Activated B cell treated with CpG ODN at 0.5 μM for 24 hours (primary cell): ENCODE data around the gene SYNPO2. TPM values are rescaled to one million over a fixed set of nuclear protein-coding genes. Genes with fewer than 3 reads are reported as not detected.
A peak's percentile ranks its signal among the peaks of the same experiment; 100 is the strongest.

ENCODE experiments used
- ATAC-seq: fragments of 200-7000 bp; cut with Tn5 transposase; one replicate; pipeline ENCODE4 v1.10.0; 2021; ENCODE audit warnings: low read depth, mild to moderate bottlenecking, moderate library complexity
- CTCF ChIA-PET: fragments of 350-600 bp; sonication (Branson Sonifier 250); formaldehyde crosslinking; loops from one replicate; lab custom pipeline; 2021; ENCODE audit warnings: antibody characterized with exemption; lab: Charles Lee
- POLR2A ChIA-PET: fragments of 350-600 bp; sonication (Branson Sonifier 250); formaldehyde crosslinking; loops from one replicate; lab custom pipeline; 2021; ENCODE audit warnings: antibody characterized with exemption; lab: Charles Lee
- DNase-seq: peaks from one replicate; pipeline ENCODE4 v3.0.0; 2022
- H3K27ac Mint-ChIP-seq: one replicate; pipeline ENCODE4 v1.8.0; 2020; ENCODE audit warnings: mixed read lengths
- H3K27me3 Mint-ChIP-seq: one replicate; pipeline ENCODE4 v1.8.0; 2021; ENCODE audit warnings: mixed read lengths
- H3K36me3 Mint-ChIP-seq: one replicate; pipeline ENCODE4 v1.8.0; 2021; ENCODE audit warnings: low read depth, mixed read lengths
- H3K4me1 Mint-ChIP-seq: one replicate; pipeline ENCODE4 v1.8.0; 2021; ENCODE audit warnings: mixed read lengths
- H3K4me3 Mint-ChIP-seq: one replicate; pipeline ENCODE4 v1.8.0; 2020; ENCODE audit warnings: mild to moderate bottlenecking, mixed read lengths
- H3K9me3 Mint-ChIP-seq: one replicate; pipeline ENCODE4 v1.8.0; 2020; ENCODE audit warnings: mixed read lengths
- intact Hi-C: fragments of 100-400 bp; cut with micrococcal nuclease; formaldehyde crosslinking; loops from one replicate; pipeline ENCODE4 v1.15.1; 2024
- total RNA-seq: library from RNA; stranded (reverse); gene quantifications from 2 replicates; pipeline ENCODE4 v1.2.3, GENCODE V29; 2022
- TF ChIP-seq, protein P1 (sequence below): fragments of 200-600 bp; IDR thresholded peaks from one replicate; pipeline ENCODE4 v1.8.0; 2022; ENCODE audit warnings: antibody characterized with exemption, mild to moderate bottlenecking

SYNPO2 gene
- total RNA-seq, 1 donor from 2014 or later = 0.18 TPM

DNA sequence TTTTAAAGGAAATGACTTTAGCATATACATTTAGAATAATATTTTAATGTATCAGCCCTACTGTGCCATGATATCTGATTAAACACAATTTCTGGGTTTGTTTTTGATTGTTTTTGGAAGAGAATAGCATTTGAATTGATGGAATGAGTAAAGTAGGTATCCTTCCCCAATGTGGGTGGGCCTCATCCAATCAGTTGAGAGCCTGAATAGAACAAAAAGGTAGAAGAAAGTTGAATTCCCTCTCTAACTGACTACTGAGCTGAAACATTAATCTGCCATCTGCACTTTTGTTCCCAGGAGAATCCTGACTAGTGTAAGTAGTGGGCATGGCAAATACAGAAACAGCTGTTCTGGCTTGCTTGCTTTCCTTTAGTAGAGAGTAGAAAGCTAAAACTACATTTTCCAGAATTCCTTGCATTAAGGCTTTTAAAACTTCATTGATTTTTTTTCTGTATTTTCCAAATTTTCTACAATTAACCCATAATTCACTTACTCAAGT, 43.1 kb upstream of the SYNPO2 start:
- POLR2A ChIA-PET = no interaction called here
- peaks cover 3% of the 10 kb centered on the region for H3K36me3 Mint-ChIP-seq
- peaks cover 6% of the 10 kb centered on the region for H3K27me3 Mint-ChIP-seq
- TF ChIP-seq, protein P1, sequence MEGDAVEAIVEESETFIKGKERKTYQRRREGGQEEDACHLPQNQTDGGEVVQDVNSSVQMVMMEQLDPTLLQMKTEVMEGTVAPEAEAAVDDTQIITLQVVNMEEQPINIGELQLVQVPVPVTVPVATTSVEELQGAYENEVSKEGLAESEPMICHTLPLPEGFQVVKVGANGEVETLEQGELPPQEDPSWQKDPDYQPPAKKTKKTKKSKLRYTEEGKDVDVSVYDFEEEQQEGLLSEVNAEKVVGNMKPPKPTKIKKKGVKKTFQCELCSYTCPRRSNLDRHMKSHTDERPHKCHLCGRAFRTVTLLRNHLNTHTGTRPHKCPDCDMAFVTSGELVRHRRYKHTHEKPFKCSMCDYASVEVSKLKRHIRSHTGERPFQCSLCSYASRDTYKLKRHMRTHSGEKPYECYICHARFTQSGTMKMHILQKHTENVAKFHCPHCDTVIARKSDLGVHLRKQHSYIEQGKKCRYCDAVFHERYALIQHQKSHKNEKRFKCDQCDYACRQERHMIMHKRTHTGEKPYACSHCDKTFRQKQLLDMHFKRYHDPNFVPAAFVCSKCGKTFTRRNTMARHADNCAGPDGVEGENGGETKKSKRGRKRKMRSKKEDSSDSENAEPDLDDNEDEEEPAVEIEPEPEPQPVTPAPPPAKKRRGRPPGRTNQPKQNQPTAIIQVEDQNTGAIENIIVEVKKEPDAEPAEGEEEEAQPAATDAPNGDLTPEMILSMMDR = no peak
- H3K27ac Mint-ChIP-seq = no peak overlapping the region
- ATAC-seq = no peak
- intact Hi-C loops = no loop called here
- no peak for DNase-seq
- H3K4me1 Mint-ChIP-seq = peaks cover 7% of the 10 kb centered on the region
- H3K9me3 Mint-ChIP-seq = peaks cover 7% of the 10 kb centered on the region
- H3K4me3 Mint-ChIP-seq = no peak overlapping the region
- CTCF ChIA-PET = interaction anchor here (0.7 to 1.3 kb wide), 2 partner anchors 8 to 72 kb away, joined by 3 read pairs; no protein-coding TSS in a partner anchor

DNA sequence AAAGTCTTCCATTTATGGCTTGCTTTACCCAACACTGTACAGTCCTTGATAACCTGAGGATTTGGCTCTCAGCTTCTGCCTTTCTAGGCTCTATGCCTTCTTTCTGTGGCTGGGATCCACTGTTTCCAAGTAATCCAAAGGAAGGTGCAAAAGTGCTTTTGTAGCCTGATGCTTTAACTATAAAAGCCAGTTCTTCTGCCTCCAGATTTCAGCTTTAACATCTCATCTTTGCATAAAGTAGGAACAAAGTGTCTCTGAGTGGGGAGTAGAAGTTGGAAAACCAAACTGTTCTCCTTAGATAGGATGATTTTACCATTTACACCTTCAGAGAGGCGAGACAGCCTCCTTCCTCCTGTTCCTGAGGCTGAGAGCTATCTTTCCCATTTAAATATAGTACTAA, 41.7 kb upstream of the SYNPO2 start:
- Mint-ChIP-seq H3K36me3 (peaks cover 4% of the 10 kb centered on the region), H3K4me3 (no peak overlapping the region), H3K27ac (no peak overlapping the region), H3K27me3 (peaks cover 6% of the 10 kb centered on the region), H3K4me1 (peaks cover 14% of the 10 kb centered on the region), H3K9me3 (peaks cover 8% of the 10 kb centered on the region)
- TF ChIP-seq, protein P1 = no peak
- intact Hi-C loops = no loop called here
- DNase-seq = no peak
- ChIA-PET CTCF (interaction anchor here (0.8 to 1.3 kb wide), 2 partner anchors 9 to 18 kb away, joined by 3 to 4 read pairs; no protein-coding TSS in a partner anchor), POLR2A (interaction anchor here (1.7 kb wide), 1 partner anchor 11 kb away, joined by 3 read pairs; the partner anchor contains the start of gene SEC24D)
- no peak for ATAC-seq

DNA sequence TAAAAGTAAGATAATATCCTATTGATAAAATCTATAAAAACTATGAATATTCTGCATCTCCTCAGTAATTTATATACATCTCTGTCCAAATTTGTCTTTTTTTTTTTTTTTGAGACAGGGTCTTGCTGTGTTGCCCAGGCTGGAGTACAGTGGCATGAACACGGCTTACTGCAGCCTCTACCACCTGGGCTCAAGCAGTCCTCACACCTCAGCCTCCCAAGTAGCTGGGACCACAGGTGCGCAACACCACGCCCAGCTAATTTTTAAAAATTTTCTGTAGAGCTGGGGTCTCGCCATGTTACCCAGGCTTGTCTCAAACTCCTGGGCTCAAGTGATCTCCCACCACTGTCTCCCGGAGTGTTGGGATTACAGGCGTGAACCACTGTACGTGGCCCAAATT, 40.4 kb upstream of the SYNPO2 start:
- ChIA-PET POLR2A (interaction anchor here (1.7 kb wide), 1 partner anchor 12 kb away, joined by 3 read pairs; the partner anchor contains the start of gene SEC24D), CTCF (no interaction called here)
- H3K4me3 Mint-ChIP-seq = no peak overlapping the region
- TF ChIP-seq, protein P1 = no peak
- ATAC-seq (no peak), DNase-seq (no peak)
- H3K4me1 Mint-ChIP-seq = peaks cover 19% of the 10 kb centered on the region
- H3K27me3 Mint-ChIP-seq = peaks cover 6% of the 10 kb centered on the region
- peaks cover 4% of the 10 kb centered on the region for H3K36me3 Mint-ChIP-seq
- intact Hi-C loops = no loop called here
- H3K9me3 Mint-ChIP-seq = peaks cover 8% of the 10 kb centered on the region
- H3K27ac Mint-ChIP-seq = no peak overlapping the region

DNA sequence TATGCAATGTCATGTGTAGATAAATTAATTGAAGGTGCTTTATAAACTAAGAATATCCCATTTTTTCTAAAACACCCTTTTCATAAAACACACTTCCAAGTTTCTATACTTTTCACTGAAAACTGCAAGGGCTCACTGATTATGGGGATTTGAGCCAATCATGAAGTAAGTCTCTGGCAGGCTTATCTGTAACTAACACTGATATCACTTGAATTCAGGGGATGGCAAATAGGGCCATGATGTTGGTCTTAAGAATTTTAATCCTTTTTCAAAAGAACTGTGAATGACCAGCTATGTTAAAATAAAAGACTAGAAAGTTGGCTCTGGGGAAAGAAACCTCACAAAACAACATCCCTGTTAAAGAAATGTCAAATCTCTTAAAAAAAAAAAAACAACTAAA, 39.8 kb upstream of the SYNPO2 start:
- ATAC-seq (no peak), DNase-seq (no peak)
- ChIA-PET POLR2A (interaction anchor here (2.0 kb wide), 1 partner anchor 451 kb away, joined by 5 read pairs; a partner anchor contains a TSS), CTCF (no interaction called here)
- intact Hi-C loops = no loop called here
- peaks cover 8% of the 10 kb centered on the region for H3K9me3 Mint-ChIP-seq
- H3K36me3 Mint-ChIP-seq = peaks cover 4% of the 10 kb centered on the region
- peaks cover 19% of the 10 kb centered on the region for H3K4me1 Mint-ChIP-seq
- TF ChIP-seq, protein P1 = no peak
- H3K27me3 Mint-ChIP-seq = peaks cover 6% of the 10 kb centered on the region
- H3K4me3 Mint-ChIP-seq = no peak overlapping the region
- no peak overlapping the region for H3K27ac Mint-ChIP-seq

DNA sequence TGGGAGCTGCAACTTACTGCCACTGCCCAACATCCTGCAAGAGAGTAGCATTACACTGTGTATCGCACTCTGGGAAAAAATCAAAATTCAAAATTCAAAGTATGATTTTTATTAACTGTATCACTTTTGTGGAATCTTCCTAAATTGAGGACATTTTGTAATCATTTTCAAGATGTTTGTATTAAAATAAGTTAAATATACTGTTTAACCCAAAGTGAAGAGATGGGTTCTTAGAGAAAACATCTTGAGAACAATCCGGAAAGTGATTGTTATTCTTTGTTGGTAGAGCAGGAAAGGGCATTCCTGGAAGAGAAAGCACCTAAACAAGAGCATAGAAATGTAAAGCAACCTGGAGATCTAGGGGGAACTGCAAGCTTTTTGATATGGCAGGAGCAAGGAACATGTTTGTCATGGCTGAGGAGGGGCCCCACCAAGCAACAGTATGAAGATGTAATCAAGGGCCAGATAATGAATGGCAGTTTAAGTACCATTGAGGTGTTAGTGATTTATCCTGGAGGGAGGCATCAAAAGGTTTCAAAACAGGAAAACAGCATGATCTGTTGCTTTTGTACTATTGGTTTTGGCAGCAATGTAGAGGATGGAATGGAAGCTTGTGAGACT, 38.7 kb upstream of the SYNPO2 start:
- TF ChIP-seq, protein P1 = no peak
- peaks cover 6% of the 10 kb centered on the region for H3K27me3 Mint-ChIP-seq
- H3K9me3 Mint-ChIP-seq = peaks cover 8% of the 10 kb centered on the region
- DNase-seq (no peak), ATAC-seq (no peak)
- peak overlapping the region; percentile 82 for H3K27ac Mint-ChIP-seq
- H3K36me3 Mint-ChIP-seq = peaks cover 4% of the 10 kb centered on the region
- intact Hi-C loops = loop anchor here (1.0 kb wide), 1 partner anchor 14 kb away; the partner anchor contains the start of gene SEC24D
- peaks cover 19% of the 10 kb centered on the region for H3K4me1 Mint-ChIP-seq
- ChIA-PET CTCF (interaction anchor here (1.3 kb wide), 1 partner anchor 15 kb away, joined by 4 read pairs; no protein-coding TSS in a partner anchor), POLR2A (interaction anchor here (1.3 to 2.0 kb wide), 4 partner anchors 9 to 450 kb away, joined by 3 to 6 read pairs (median 4); partner anchors contain the start of gene SEC24D)
- peak overlapping the region; percentile 88 for H3K4me3 Mint-ChIP-seq
